Measurements from ENCODE around the gene FADS3. TPM values are rescaled to one million over a fixed set of nuclear protein-coding genes. Genes with fewer than 3 reads are reported as not detected.

Gene FADS3
- total RNA-seq, 2 donors from 2014 or later, result 8.8 to 11.4 TPM

- no peak overlapping the region for H3K27ac Mint-ChIP-seq
- DNase-seq (ENCODE audit: low spot score in 2 of 2) (no peak), ATAC-seq (no peak)
- no peaks in the 10 kb centered on the region for H3K9me3 Mint-ChIP-seq
- H3K36me3 Mint-ChIP-seq, result no peaks in the 10 kb centered on the region
Measured at GRCh38 chr11:61907282-61907681, 15.9 kb upstream of the FADS3 start.

- H3K36me3 Mint-ChIP-seq, result no peaks in the 10 kb centered on the region
- no peak for ATAC-seq
- no peaks in the 10 kb centered on the region for H3K9me3 Mint-ChIP-seq
- no peak overlapping the region for H3K27ac Mint-ChIP-seq
- no peak for DNase-seq (ENCODE audit: low spot score in 2 of 2)
Measured at GRCh38 chr11:61906522-61906909, 15.2 kb upstream of the FADS3 start.

DNA sequence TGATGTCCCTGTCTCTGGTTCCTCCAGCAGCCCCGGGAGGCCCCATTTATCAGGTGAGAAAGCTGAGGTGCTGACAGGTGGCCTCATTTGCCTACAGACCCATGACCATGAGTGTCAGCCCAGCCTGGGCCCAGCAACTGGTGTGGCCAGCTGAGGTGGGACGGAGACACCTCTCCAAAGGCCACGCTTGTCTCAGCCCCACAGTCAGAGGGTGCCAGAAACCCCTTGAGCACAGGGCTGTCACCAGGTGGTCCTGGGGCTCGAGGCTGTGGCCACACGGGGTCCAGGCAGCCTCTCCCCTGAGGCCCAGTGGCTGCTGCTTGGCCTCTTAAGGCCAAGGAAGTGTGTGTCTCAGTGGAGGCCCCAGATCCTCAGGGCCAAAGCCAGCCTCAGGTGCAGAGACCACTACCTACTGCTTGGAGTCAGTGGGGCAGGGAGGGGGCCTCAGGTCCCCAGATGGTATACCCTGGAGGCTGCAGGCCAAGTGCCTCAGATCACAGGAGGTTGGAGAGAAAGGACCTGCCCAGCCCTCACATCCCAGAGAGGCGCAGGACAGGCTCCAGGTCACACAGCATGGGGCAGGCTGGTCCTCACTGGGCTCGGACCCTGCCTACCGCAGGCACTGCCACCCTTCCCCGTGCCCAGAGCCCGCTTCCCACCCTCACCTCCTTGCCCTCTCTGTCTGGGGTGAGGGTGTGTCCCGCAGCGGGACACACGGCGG lies 14.6 kb upstream of the FADS3 start:
- H3K27ac Mint-ChIP-seq, result no peak overlapping the region
- no peaks in the 10 kb centered on the region for H3K9me3 Mint-ChIP-seq
- H3K36me3 Mint-ChIP-seq, result no peaks in the 10 kb centered on the region
- no peak for ATAC-seq
- DNase-seq (ENCODE audit: low spot score in 2 of 2), result no peak

DNA sequence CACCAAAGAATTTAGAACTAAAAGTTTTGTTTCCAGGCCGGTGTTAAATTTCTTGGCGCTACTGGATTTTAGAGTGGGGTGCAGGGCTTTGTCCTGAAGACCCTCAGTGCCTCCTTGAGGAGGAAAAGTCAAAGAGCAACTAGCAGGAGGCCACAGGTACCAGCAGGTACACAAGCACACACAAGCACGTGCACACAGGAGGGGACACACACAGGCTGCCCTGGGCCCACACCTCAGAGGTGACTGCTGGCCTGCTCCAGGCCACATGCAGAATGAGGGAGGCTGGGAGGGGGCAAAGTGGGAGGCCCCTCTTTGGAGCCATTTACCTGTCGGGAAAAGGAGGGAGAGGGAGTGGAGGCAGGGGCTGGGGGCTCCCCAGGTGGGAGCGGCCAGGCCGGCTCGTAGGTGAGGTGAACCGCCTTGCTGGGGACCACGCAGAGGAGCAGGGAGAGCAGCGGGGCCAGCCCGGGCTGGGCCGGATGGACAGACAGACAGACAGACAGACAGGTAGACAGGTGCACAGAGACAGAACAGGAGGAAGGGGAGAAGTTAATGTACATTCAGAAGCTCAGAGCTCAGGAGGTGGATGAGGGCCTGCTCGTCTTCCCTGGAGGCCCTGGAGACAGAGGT lies 13.8 kb upstream of the FADS3 start:
- Mint-ChIP-seq H3K27ac (no peak overlapping the region), H3K36me3 (no peaks in the 10 kb centered on the region), H3K9me3 (no peaks in the 10 kb centered on the region)
- no peak for ATAC-seq
- DNase-seq (ENCODE audit: low spot score in 2 of 2), result no peak

GRCh38 chr11:61904539-61905048 lies 13.2 kb upstream of the FADS3 start:
- ATAC-seq (peak in 1 of 2 donors; percentile 75), DNase-seq (ENCODE audit: low spot score in 2 of 2) (peak in 1 of 2 donors; percentile 30)
- no peaks in the 10 kb centered on the region for H3K9me3 Mint-ChIP-seq
- H3K36me3 Mint-ChIP-seq, result no peaks in the 10 kb centered on the region
- no peak overlapping the region for H3K27ac Mint-ChIP-seq

DNA sequence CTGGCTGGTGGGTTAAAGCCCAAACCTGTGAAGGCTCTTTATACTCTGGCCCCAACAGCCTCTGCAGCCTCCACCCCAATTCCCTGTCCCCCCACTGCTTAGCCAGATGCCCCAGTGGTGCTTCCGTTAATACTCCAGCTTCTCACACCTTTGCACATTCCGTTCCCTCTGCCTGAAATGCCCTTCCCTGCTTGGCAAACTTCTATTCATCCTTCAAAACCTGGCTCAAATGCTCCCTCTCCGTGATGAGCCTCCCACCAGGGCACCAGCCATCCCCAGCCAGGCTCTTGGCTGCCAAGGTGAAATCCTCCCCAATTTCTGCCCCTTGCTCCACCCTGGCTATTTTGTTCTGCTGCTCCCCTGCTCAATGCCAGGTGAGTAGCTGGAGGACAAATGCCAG lies 12.5 kb upstream of the FADS3 start:
- DNase-seq (ENCODE audit: low spot score in 2 of 2) (no peak), ATAC-seq (no peak)
- Mint-ChIP-seq H3K36me3 (no peaks in the 10 kb centered on the region), H3K27ac (no peak overlapping the region), H3K9me3 (no peaks in the 10 kb centered on the region)

DNA sequence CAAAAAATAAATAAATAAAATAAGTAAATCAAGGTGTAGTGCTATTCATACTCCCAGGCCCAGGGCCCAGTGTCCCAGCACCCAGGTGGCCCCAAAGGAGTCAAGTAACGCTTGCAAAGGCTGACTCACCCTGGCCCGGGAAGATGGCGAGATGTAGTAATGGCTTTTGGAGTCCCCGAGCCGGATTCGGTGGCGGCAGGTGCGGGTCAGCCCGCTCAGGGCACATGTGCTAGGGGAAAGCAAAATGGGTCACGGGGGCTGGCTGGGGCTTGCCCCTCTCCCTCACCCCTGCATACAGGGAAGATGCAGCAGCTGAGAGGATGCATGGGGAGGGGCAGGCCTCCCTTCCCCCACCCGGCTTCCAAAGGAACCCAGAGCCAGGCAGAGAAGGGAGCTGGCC lies 11.0 kb upstream of the FADS3 start:
- DNase-seq (ENCODE audit: low spot score in 2 of 2) (no peak), ATAC-seq (no peak)
- Mint-ChIP-seq H3K36me3 (no peaks in the 10 kb centered on the region), H3K9me3 (no peaks in the 10 kb centered on the region), H3K27ac (no peak overlapping the region)

DNA sequence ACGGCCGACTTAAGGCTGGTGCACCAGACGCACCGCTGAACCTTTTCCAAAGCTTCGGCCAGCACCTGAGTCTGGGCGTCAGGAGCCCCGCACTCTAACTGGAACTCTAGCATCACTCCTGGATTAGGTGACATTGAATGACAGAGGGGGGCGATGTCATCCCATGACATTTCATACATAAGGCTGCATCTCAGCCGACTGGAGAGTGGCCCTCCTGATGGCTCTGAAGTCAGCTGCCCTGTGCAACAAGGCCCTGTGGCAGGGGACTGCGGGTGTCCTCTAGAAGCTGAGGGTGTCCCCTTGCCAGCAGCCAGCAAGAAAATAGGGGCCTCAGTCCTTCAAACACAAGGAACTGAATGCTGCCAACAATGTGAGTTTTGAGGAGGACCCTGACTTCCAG lies 10.1 kb upstream of the FADS3 start:
- ATAC-seq, result no peak
- no peak for DNase-seq (ENCODE audit: low spot score in 2 of 2)
- no peak overlapping the region for H3K27ac Mint-ChIP-seq
- no peaks in the 10 kb centered on the region for H3K36me3 Mint-ChIP-seq
- no peaks in the 10 kb centered on the region for H3K9me3 Mint-ChIP-seq

- ATAC-seq (no peak), DNase-seq (ENCODE audit: low spot score in 2 of 2) (no peak)
- no peak overlapping the region for H3K27ac Mint-ChIP-seq
- H3K36me3 Mint-ChIP-seq, result no peaks in the 10 kb centered on the region
- H3K9me3 Mint-ChIP-seq, result no peaks in the 10 kb centered on the region
Measured at GRCh38 chr11:61900251-61900650, 8.9 kb upstream of the FADS3 start.

DNA sequence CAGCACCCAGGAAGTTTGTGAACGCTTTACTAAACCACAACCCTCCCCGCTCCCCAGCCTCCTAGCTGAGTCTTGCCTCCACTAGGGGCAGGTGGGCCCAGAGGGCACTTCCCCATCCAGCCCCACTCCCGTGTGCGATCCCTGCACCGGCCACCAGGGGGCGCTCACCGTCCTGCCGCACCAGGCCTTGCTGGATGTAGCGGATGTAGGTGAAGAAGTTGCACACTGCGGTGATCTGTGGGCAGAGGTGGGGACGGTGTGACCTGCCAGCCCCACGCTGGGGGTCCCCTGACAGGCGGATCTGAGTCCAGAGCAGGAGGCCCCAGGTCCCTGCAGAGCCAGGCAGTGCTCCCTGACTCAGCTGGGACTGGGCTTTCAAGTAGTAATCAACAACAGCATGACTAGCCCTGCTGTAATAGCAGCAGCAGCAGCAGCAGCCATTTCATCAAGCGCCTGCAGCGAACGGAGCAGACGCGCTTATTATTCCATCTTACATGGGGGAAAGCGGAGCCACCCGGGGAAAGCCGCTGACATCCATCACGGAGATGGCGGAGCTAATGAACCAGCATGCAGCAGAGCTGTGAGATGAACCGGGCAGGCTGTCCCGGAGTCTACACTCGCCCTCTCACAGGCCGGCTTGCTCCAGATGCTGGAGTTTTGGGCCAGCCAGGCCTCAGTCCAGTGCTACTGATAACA lies 7.9 kb upstream of the FADS3 start:
- Mint-ChIP-seq H3K27ac (peak overlapping the region; percentile 37 to 76), H3K36me3 (no peaks in the 10 kb centered on the region), H3K9me3 (no peaks in the 10 kb centered on the region)
- DNase-seq (ENCODE audit: low spot score in 2 of 2) (peak; percentile 85 to 98), ATAC-seq (peak; percentile 91 to 92)

DNA sequence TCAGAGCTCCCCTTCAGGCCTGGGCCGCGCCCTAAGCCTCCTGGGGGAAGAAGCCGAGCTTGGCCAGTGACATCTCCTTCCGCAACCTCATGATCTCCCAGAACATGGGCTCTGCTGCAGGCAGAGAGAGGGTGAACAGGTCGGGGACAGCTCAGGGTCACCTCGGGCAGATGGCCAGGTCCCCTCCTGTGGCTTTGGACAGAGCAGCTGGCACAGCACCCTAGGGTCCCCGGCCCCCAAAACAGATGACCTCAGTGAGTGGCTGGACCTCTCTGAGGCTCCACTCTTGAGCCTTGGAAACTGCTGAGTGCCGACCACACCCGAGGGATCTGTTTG lies 6.9 kb upstream of the FADS3 start:
- no peak for ATAC-seq
- peak overlapping the region in 1 of 2 donors; percentile 76 for H3K27ac Mint-ChIP-seq
- no peaks in the 10 kb centered on the region for H3K9me3 Mint-ChIP-seq
- no peaks in the 10 kb centered on the region for H3K36me3 Mint-ChIP-seq
- no peak for DNase-seq (ENCODE audit: low spot score in 2 of 2)

DNA sequence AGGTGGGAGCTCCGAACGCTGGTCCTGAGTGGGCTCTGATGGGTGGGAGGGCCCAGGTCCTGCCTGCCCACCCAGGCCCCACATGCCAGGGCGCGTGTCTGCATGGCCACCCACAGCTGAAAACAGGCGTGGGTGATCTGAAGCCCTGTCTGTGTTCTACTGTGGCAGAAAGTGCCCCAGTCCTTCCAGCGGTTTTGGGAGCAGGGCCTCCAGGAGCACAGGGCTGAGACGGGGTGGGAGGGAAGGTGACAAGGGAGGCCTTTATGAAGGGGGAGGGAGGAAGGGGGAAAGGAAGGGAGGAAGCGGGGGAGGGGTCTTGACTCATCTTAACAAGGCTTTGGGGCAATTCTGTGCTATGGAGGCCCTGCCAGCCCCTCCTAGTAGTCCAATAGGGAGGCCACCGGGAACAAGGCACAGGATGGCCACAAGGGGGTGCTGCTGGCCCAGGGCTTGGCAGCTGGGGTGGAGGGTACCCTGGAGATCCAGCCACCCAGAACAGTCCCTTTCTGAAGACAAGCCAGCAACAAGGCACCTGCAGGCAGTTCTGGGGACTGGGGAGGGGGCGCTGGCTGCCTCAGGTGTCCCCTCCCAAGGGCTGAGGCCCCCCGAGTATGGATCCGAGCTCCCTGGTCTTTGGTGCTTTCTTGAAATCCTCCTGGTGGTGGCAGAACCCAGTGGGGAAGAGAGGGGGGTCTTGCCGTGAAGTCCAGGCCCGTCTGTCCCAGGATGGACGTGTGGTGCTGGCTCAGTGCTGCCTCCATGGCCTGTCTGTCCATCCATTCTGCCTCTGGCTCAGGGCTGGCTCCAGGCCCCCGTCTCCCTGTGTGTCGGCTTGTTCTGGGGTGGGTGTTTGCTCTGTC lies 6.3 kb upstream of the FADS3 start:
- Mint-ChIP-seq H3K36me3 (no peaks in the 10 kb centered on the region), H3K27ac (no peak overlapping the region), H3K9me3 (no peaks in the 10 kb centered on the region)
- DNase-seq (ENCODE audit: low spot score in 2 of 2) (peak; percentile 68 to 84), ATAC-seq (peak; percentile 56 to 69)

GRCh38 chr11:61896665-61897386 lies 5.5 kb upstream of the FADS3 start:
- Mint-ChIP-seq H3K27ac (no peak overlapping the region), H3K36me3 (no peaks in the 10 kb centered on the region), H3K9me3 (no peaks in the 10 kb centered on the region)
- DNase-seq (ENCODE audit: low spot score in 2 of 2), result no peak
- no peak for ATAC-seq

GRCh38 chr11:61895718-61896059 lies 4.3 kb upstream of the FADS3 start:
- ATAC-seq (no peak), DNase-seq (ENCODE audit: low spot score in 2 of 2) (no peak)
- H3K36me3 Mint-ChIP-seq, result no peaks in the 10 kb centered on the region
- no peaks in the 10 kb centered on the region for H3K9me3 Mint-ChIP-seq
- H3K27ac Mint-ChIP-seq, result no peak overlapping the region

GRCh38 chr11:61895046-61895717 lies 3.8 kb upstream of the FADS3 start:
- DNase-seq (ENCODE audit: low spot score in 2 of 2) (no peak), ATAC-seq (no peak)
- no peak overlapping the region for H3K27ac Mint-ChIP-seq
- H3K9me3 Mint-ChIP-seq, result no peaks in the 10 kb centered on the region
- no peaks in the 10 kb centered on the region for H3K36me3 Mint-ChIP-seq

GRCh38 chr11:61893981-61894380 lies 2.6 kb upstream of the FADS3 start:
- Mint-ChIP-seq H3K9me3 (no peaks in the 10 kb centered on the region), H3K36me3 (no peaks in the 10 kb centered on the region), H3K27ac (no peak overlapping the region)
- DNase-seq (ENCODE audit: low spot score in 2 of 2) (no peak), ATAC-seq (no peak)
